Measurements from ENCODE around the gene ZNF528.
A peak's percentile ranks its signal among the peaks of the same experiment; 100 is the strongest.

The ZNF528 gene

DNA sequence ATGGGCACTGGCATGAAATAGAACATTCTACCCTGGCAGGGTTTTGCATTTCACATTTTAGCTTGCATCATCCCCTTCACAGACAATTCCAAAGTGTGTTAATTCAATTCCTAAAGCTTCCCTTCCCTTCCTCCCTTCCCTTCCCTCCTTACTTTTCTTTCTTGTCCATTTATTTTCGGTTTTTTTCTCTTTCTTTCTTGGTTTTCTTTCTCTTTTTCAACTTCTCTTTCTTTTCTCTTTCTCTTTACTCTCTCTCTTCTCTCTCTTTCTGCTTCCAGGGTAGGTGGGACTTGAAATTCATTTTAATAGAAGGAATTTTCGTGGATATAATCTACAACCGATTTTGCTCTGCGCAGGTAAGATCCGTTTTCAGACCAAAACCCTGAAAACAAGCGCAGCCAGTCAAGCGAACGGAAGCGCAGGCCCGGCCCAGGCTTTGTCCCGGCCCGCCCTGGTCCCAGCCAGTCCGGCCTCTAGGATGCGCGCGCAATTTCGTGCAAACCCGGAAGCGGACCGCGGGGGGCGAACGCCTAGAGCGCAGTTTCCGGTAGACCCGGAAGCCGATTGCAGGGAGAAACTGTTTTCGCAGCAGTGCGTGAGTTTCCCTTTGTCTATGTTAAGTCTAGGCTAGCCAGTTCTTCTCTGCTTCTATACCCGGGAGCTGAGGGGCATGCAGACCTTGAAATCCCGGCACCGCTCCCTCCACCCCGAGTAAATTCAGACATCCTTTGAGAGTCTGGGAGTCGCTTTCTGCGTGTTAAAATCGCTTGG is at the start of gene ZNF528:
Gene ZNF528 (plus strand): TSS at position 540 of the 771 bp plus-strand sequence. CDS start 4,165 bp downstream, outside the sequence.
- peak; percentile 87 for DNase-seq (ENCODE audit: low read depth)

DNA sequence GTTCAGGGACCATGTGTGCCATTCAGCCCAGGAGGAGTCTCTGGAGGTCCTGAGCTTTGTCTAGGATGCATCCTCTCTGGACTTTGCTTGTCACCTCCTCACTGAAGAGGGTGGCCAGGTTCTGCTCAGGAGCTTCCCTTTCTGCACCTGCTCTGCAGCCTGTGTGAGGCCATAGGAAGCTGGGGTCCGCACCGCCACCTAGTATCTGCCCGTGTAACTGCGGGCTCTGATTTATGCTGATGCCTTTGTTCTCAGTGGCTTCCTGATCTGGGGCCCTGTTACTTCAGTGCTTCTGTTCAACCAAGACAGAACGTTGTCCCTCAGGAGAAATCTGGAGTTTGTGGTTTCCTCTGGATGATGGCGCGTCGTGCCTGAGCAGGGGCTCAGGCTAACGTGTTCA is 46.1 kb upstream of the ZNF528 start:
- DNase-seq (ENCODE audit: low read depth): no peak

- DNase-seq (ENCODE audit: low read depth): no peak
Measured at GRCh38 chr19:52366414-52366824, 31.2 kb upstream of the ZNF528 start.

DNA sequence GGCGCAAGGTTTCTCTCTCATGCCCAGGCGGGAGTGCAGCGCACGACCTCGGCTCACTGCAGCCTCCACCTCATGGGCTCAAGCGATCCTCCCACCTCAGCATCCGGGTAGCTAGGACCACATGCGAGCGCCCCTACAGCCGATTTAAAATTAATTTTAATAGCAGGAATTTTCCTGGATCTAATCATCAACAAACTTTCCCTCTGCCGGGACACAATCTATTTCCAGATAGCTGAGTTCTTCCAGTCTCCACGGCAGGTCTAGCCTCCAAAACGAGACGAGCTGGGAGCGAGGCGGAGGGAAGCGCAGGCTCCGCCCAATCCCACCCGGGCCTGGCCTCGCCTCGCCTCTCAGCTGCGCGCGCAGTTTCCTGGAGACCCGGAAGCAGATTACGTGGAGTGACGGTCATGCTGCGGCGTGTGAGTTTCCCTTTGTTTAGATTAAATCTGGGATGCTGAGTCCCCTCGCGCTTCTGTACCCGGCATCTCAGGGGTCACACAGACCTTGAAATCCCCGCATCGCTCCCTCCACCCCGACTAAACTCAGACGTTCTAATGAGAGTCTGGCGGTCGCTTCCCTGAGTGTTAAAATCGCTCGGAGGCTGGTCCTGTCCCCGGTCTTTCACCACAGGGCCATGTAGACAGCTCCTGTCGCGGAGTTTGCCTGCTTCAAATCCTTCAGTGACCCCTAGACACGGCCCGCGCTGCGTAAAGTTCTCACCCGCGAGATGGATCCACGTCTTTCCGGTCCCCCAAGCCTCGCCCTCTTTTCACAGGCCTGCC is 27.9 kb upstream of the ZNF528 start, which contains the start of gene ZNF880:
Gene ZNF880 (plus strand): TSS at position 365 of the 782 bp plus-strand sequence. CDS start 43 bp downstream, at position 408.
- peak; percentile 76 for DNase-seq (ENCODE audit: low read depth)

GRCh38 chr19:52370341-52370710 is 27.3 kb upstream of the ZNF528 start:
- DNase-seq (ENCODE audit: low read depth): no peak

- no peak for DNase-seq (ENCODE audit: low read depth)
Measured at GRCh38 chr19:52391135-52391534, 6.5 kb upstream of the ZNF528 start.

DNA sequence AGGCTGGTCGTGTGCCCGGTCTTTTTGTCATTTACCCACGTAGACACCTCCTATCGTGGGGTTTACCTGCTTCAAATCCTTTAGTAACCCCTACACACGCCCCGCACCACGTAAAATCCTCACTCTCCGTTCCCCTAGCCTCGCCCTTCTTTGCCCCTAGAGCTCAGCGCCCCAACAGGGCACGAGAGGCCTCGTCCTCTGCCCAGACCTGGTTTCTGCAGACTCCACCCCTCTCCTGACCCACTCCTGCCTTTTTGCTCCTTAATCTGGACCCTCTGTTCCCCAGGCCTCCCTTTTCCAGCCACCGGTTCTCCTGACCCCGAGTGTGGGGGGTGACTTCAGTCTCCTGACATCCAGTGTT is 412 bp downstream of the ZNF528 start:
- no peak for DNase-seq (ENCODE audit: low read depth)

GRCh38 chr19:52410276-52410675 is 12.6 kb downstream of the ZNF528 start:
- DNase-seq (ENCODE audit: low read depth): no peak

DNA sequence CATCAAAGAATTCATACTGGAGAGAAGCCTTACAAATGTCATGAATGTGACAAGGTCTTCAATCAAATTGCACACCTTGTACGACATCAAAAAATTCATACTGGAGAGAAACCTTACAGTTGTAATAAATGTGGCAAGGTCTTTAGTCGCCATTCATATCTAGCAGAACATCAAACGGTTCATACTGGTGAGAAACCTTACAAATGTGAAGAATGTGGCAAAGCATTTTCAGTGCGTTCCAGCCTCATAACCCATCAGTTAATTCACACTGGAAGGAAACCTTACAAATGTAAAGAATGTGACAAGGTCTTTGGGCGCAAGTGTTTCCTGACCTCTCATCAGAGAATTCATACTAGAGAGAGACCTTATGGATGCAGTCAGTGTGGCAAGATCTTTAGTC is 18.1 kb downstream of the ZNF528 start:
- DNase-seq (ENCODE audit: low read depth): no peak

GRCh38 chr19:52428937-52429336 is 31.3 kb downstream of the ZNF528 start, which contains the start of gene ZNF534:
Gene ZNF534, plus strand, starts transcription at chr19:52429148. Its CDS starts 2,327 bp downstream, at chr19:52431475.
- DNase-seq (ENCODE audit: low read depth): no peak

GRCh38 chr19:52442179-52442578 is 44.5 kb downstream of the ZNF528 start:
- no peak for DNase-seq (ENCODE audit: low read depth)

- no peak for DNase-seq (ENCODE audit: low read depth)
Measured at GRCh38 chr19:52444506-52444905, 46.9 kb downstream of the ZNF528 start.

GRCh38 chr19:52451241-52451640 is 53.6 kb downstream of the ZNF528 start:
- DNase-seq (ENCODE audit: low read depth): no peak

DNA sequence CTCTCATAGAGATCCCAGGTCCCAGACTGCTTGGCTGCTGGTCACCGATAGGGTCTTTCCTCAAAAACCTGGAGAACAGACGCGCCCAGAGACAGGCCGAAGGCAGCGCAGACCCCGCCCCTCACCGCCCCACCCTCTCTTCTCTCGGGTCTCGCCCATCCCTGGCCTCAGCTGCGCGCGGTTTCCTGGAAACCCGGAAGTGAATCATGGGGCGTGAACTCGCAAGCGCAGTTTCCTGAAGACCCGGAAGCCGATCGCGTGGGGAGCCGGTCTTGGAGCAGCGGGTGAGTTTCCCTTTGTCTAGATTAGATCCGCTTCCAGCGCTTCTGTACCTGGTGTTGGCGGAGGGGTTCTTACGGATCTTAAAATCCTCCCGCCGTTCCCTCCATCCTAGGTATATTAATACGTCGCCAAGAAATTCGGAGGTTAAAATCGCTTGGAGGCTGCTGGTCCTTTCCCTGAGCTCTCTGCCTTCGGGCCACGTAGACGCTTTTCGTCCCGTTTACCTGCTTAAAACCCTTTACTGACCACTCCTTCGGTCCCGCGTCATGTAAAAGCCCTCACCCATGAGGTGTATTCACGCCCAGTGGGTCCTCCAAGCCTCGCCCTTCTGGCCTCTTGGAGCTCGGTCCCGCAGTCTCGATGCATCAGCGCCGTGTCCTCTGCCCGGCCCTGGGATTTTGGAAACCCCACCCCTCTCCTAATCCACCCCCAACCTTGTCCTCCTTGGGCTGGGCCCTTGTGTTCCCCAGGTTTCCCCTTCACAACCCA is 55.9 kb downstream of the ZNF528 start, which contains the start of gene ZNF578:
Gene ZNF578 (plus strand): TSS at position 230 of the 771 bp plus-strand sequence. CDS start 48,293 bp downstream, outside the sequence.
- DNase-seq (ENCODE audit: low read depth): peak; percentile 77

GRCh38 chr19:52464798-52465470 is 67.3 kb downstream of the ZNF528 start:
- no peak for DNase-seq (ENCODE audit: low read depth)

Measured in fibroblast of the conjunctiva (primary cell).